ENCODE results near the gene CFAP77. TPM values are rescaled to one million over a fixed set of nuclear protein-coding genes. Genes with fewer than 3 reads are reported as not detected.

CFAP77 gene
- total RNA-seq, 1 donor from 2014 or later, result not detected

- no peaks in the 10 kb centered on the region for H3K9me3 ChIP-seq (ENCODE audit: control insufficient read depth in 3 of 3, low read length in 3 of 3)
- peaks cover 33 to 71% (median 57%) of the 10 kb centered on the region in 3 donors for H3K27me3 ChIP-seq (ENCODE audit: control insufficient read depth in 3 of 3, insufficient read depth in 3 of 3, low read length in 3 of 3)
- no peak overlapping the region for H3K4me3 ChIP-seq (ENCODE audit: low read length in 3 of 3)
- H3K9ac ChIP-seq (ENCODE audit: low read depth in 1 of 3, low read length in 3 of 3), result no peak overlapping the region
- H3K4me1 ChIP-seq (ENCODE audit: control insufficient read depth in 3 of 3, insufficient read depth in 3 of 3, low read length in 3 of 3), result peaks cover 0 to 5% (median 0%) of the 10 kb centered on the region in 3 donors
- H3K27ac ChIP-seq (ENCODE audit: low read depth, low read length), result no peak overlapping the region
- no peaks in the 10 kb centered on the region for H3K36me3 ChIP-seq (ENCODE audit: control insufficient read depth in 3 of 3, insufficient read depth in 3 of 3, low read length in 3 of 3)
Measured at GRCh38 chr9:132547052-132547431, 137.0 kb downstream of the CFAP77 start.

GRCh38 chr9:132547436-132547835 is 137.4 kb downstream of the CFAP77 start:
- Histone ChIP-seq H3K9me3 (ENCODE audit: control insufficient read depth in 3 of 3, low read length in 3 of 3) (no peaks in the 10 kb centered on the region), H3K4me3 (ENCODE audit: low read length in 3 of 3) (no peak overlapping the region), H3K4me1 (ENCODE audit: control insufficient read depth in 3 of 3, insufficient read depth in 3 of 3, low read length in 3 of 3) (peaks cover 0 to 5% (median 0%) of the 10 kb centered on the region in 3 donors), H3K36me3 (ENCODE audit: control insufficient read depth in 3 of 3, insufficient read depth in 3 of 3, low read length in 3 of 3) (no peaks in the 10 kb centered on the region), H3K9ac (ENCODE audit: low read depth in 1 of 3, low read length in 3 of 3) (no peak overlapping the region), H3K27ac (ENCODE audit: low read depth, low read length) (no peak overlapping the region), H3K27me3 (ENCODE audit: control insufficient read depth in 3 of 3, insufficient read depth in 3 of 3, low read length in 3 of 3) (peaks cover 30 to 68% (median 58%) of the 10 kb centered on the region in 3 donors)

- H3K4me3 ChIP-seq (ENCODE audit: low read length in 3 of 3), result no peak overlapping the region
- H3K9ac ChIP-seq (ENCODE audit: low read depth in 1 of 3, low read length in 3 of 3), result no peak overlapping the region
- no peak overlapping the region for H3K27ac ChIP-seq (ENCODE audit: low read depth, low read length)
- peaks cover 0 to 5% (median 0%) of the 10 kb centered on the region in 3 donors for H3K4me1 ChIP-seq (ENCODE audit: control insufficient read depth in 3 of 3, insufficient read depth in 3 of 3, low read length in 3 of 3)
- no peaks in the 10 kb centered on the region for H3K36me3 ChIP-seq (ENCODE audit: control insufficient read depth in 3 of 3, insufficient read depth in 3 of 3, low read length in 3 of 3)
- H3K27me3 ChIP-seq (ENCODE audit: control insufficient read depth in 3 of 3, insufficient read depth in 3 of 3, low read length in 3 of 3), result peaks cover 28 to 64% (median 61%) of the 10 kb centered on the region in 3 donors
- peaks cover 0 to 2% (median under 1%) of the 10 kb centered on the region in 3 donors for H3K9me3 ChIP-seq (ENCODE audit: control insufficient read depth in 3 of 3, low read length in 3 of 3)
Measured at GRCh38 chr9:132547976-132548730, 138.1 kb downstream of the CFAP77 start.

- H3K27ac ChIP-seq (ENCODE audit: low read depth, low read length), result no peak overlapping the region
- H3K4me3 ChIP-seq (ENCODE audit: low read length in 3 of 3), result no peak overlapping the region
- peaks cover 0 to 5% (median 2%) of the 10 kb centered on the region in 3 donors for H3K9me3 ChIP-seq (ENCODE audit: control insufficient read depth in 3 of 3, low read length in 3 of 3)
- H3K9ac ChIP-seq (ENCODE audit: low read depth in 1 of 3, low read length in 3 of 3), result no peak overlapping the region
- peaks cover 0 to 5% (median 0%) of the 10 kb centered on the region in 3 donors for H3K4me1 ChIP-seq (ENCODE audit: control insufficient read depth in 3 of 3, insufficient read depth in 3 of 3, low read length in 3 of 3)
- H3K27me3 ChIP-seq (ENCODE audit: control insufficient read depth in 3 of 3, insufficient read depth in 3 of 3, low read length in 3 of 3), result peaks cover 26 to 60% (median 55%) of the 10 kb centered on the region in 3 donors
- H3K36me3 ChIP-seq (ENCODE audit: control insufficient read depth in 3 of 3, insufficient read depth in 3 of 3, low read length in 3 of 3), result no peaks in the 10 kb centered on the region
Measured at GRCh38 chr9:132548751-132549640, 139.0 kb downstream of the CFAP77 start.

GRCh38 chr9:132551556-132551955 is 141.5 kb downstream of the CFAP77 start:
- Histone ChIP-seq H3K4me3 (ENCODE audit: low read length in 3 of 3) (no peak overlapping the region), H3K9ac (ENCODE audit: low read depth in 1 of 3, low read length in 3 of 3) (no peak overlapping the region), H3K4me1 (ENCODE audit: control insufficient read depth in 3 of 3, insufficient read depth in 3 of 3, low read length in 3 of 3) (peaks cover 0 to 2% (median 0%) of the 10 kb centered on the region in 3 donors), H3K27ac (ENCODE audit: low read depth, low read length) (no peak overlapping the region), H3K27me3 (ENCODE audit: control insufficient read depth in 3 of 3, insufficient read depth in 3 of 3, low read length in 3 of 3) (peaks cover 21 to 52% (median 47%) of the 10 kb centered on the region in 3 donors), H3K36me3 (ENCODE audit: control insufficient read depth in 3 of 3, insufficient read depth in 3 of 3, low read length in 3 of 3) (no peaks in the 10 kb centered on the region), H3K9me3 (ENCODE audit: control insufficient read depth in 3 of 3, low read length in 3 of 3) (peaks cover 0 to 5% (median 2%) of the 10 kb centered on the region in 3 donors)

- Histone ChIP-seq H3K9me3 (ENCODE audit: control insufficient read depth in 3 of 3, low read length in 3 of 3) (peaks cover 0 to 5% (median 2%) of the 10 kb centered on the region in 3 donors), H3K9ac (ENCODE audit: low read depth in 1 of 3, low read length in 3 of 3) (no peak overlapping the region), H3K36me3 (ENCODE audit: control insufficient read depth in 3 of 3, insufficient read depth in 3 of 3, low read length in 3 of 3) (no peaks in the 10 kb centered on the region), H3K27me3 (ENCODE audit: control insufficient read depth in 3 of 3, insufficient read depth in 3 of 3, low read length in 3 of 3) (peaks cover 21 to 52% (median 47%) of the 10 kb centered on the region in 3 donors), H3K4me1 (ENCODE audit: control insufficient read depth in 3 of 3, insufficient read depth in 3 of 3, low read length in 3 of 3) (no peaks in the 10 kb centered on the region), H3K27ac (ENCODE audit: low read depth, low read length) (no peak overlapping the region), H3K4me3 (ENCODE audit: low read length in 3 of 3) (no peak overlapping the region)
Measured at GRCh38 chr9:132552041-132552440, 142.0 kb downstream of the CFAP77 start.

GRCh38 chr9:132554755-132555154 is 144.7 kb downstream of the CFAP77 start:
- Histone ChIP-seq H3K9ac (ENCODE audit: low read depth in 1 of 3, low read length in 3 of 3) (no peak overlapping the region), H3K27ac (ENCODE audit: low read depth, low read length) (no peak overlapping the region), H3K27me3 (ENCODE audit: control insufficient read depth in 3 of 3, insufficient read depth in 3 of 3, low read length in 3 of 3) (peaks cover 16 to 48% (median 42%) of the 10 kb centered on the region in 3 donors), H3K4me3 (ENCODE audit: low read length in 3 of 3) (no peak overlapping the region), H3K4me1 (ENCODE audit: control insufficient read depth in 3 of 3, insufficient read depth in 3 of 3, low read length in 3 of 3) (peaks cover 0 to 2% (median 0%) of the 10 kb centered on the region in 3 donors), H3K36me3 (ENCODE audit: control insufficient read depth in 3 of 3, insufficient read depth in 3 of 3, low read length in 3 of 3) (no peaks in the 10 kb centered on the region), H3K9me3 (ENCODE audit: control insufficient read depth in 3 of 3, low read length in 3 of 3) (peaks cover 0 to 5% (median 2%) of the 10 kb centered on the region in 3 donors)

- H3K9me3 ChIP-seq (ENCODE audit: control insufficient read depth in 3 of 3, low read length in 3 of 3), result peaks cover 0 to 5% (median 2%) of the 10 kb centered on the region in 3 donors
- H3K9ac ChIP-seq (ENCODE audit: low read depth in 1 of 3, low read length in 3 of 3), result no peak overlapping the region
- no peak overlapping the region for H3K4me3 ChIP-seq (ENCODE audit: low read length in 3 of 3)
- H3K36me3 ChIP-seq (ENCODE audit: control insufficient read depth in 3 of 3, insufficient read depth in 3 of 3, low read length in 3 of 3), result no peaks in the 10 kb centered on the region
- peaks cover 16 to 48% (median 40%) of the 10 kb centered on the region in 3 donors for H3K27me3 ChIP-seq (ENCODE audit: control insufficient read depth in 3 of 3, insufficient read depth in 3 of 3, low read length in 3 of 3)
- peaks cover 0 to 8% (median 4%) of the 10 kb centered on the region in 3 donors for H3K4me1 ChIP-seq (ENCODE audit: control insufficient read depth in 3 of 3, insufficient read depth in 3 of 3, low read length in 3 of 3)
- no peak overlapping the region for H3K27ac ChIP-seq (ENCODE audit: low read depth, low read length)
Measured at GRCh38 chr9:132555528-132555927, 145.5 kb downstream of the CFAP77 start.

- Histone ChIP-seq H3K4me3 (ENCODE audit: low read length in 3 of 3) (no peak overlapping the region), H3K9me3 (ENCODE audit: control insufficient read depth in 3 of 3, low read length in 3 of 3) (peaks cover 0 to 5% (median 2%) of the 10 kb centered on the region in 3 donors), H3K27ac (ENCODE audit: low read depth, low read length) (no peak overlapping the region), H3K36me3 (ENCODE audit: control insufficient read depth in 3 of 3, insufficient read depth in 3 of 3, low read length in 3 of 3) (no peaks in the 10 kb centered on the region), H3K9ac (ENCODE audit: low read depth in 1 of 3, low read length in 3 of 3) (no peak overlapping the region), H3K4me1 (ENCODE audit: control insufficient read depth in 3 of 3, insufficient read depth in 3 of 3, low read length in 3 of 3) (peaks cover 3 to 13% (median 11%) of the 10 kb centered on the region in 3 donors), H3K27me3 (ENCODE audit: control insufficient read depth in 3 of 3, insufficient read depth in 3 of 3, low read length in 3 of 3) (peaks cover 16 to 49% (median 34%) of the 10 kb centered on the region in 3 donors)
Measured at GRCh38 chr9:132556235-132556634, 146.2 kb downstream of the CFAP77 start.

All from skeletal muscle tissue (tissue), 4 donors.